ENCODE results near the gene DPY19L3.
"Not testable (repeated sequence)": the region's sequence is repeated elsewhere in the genome, so short reads cannot be mapped to it uniquely, and the experiment has no call there.

The DPY19L3 gene

DNA sequence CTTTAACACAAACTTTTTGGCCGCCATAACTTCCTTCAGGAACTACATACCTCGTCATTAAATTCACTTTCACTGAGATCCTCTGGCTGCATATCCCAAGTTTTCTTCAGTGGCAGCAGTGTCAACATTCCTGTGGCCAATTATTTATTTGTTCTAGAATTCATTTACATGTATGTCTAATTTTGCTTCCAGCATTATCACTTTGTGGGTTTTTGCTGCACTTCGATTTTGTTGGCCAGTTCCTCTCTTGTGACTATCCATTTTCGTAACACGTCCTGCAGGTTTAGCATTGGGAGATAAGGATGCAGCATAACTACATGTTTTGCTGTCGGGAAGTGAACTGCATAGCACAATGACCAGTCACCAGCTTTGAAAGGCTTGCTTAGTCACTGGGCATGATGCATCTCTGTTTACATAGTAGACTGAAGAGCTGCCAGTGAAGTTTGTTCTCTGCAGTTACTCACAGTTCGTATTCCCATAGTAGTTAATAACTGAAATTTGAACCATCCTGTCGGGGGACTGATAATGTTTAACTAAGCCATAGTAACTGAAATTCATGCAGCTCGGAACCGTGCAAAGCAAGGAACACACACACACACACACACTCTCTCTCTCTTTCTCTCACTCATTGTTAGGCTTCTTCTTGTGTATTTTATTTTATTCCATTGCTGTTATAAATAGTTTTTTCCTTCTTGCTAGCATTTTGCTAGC is 31.8 kb upstream of the DPY19L3 start:
- Histone ChIP-seq H3K4me3 (ENCODE audit: insufficient read depth, low read length, poor library complexity, severe bottlenecking) (no peak overlapping the region), H2AFZ (ENCODE audit: low read depth, low read length, severe bottlenecking) (no peak overlapping the region), H3K27ac (ENCODE audit: low read depth, low read length) (no peak overlapping the region), H3K9me2 (replicated peaks; ENCODE audit: insufficient read depth, low read length) (no peaks in the 10 kb centered on the region), H4K20me1 (ENCODE audit: low read depth, low read length) (peaks cover 5% of the 10 kb centered on the region; the same call in 1 of the 2 replicates), H3K79me2 (ENCODE audit: insufficient read depth, low read length) (peaks cover 24% of the 10 kb centered on the region; the same call in 1 of the 2 replicates), H3F3A (ENCODE audit: insufficient read depth) (no peaks in the 10 kb centered on the region), H3K36me3 (ENCODE audit: low read length) (peaks cover 19% of the 10 kb centered on the region; the same call in 1 of the 2 replicates), H3K9ac (ENCODE audit: low read length) (no peak overlapping the region), H3K4me2 (ENCODE audit: low read depth, low read length, poor library complexity, severe bottlenecking) (no peak overlapping the region), H3K9me3 (ENCODE audit: insufficient read depth, low read length) (no peaks in the 10 kb centered on the region), H3K27me3 (ENCODE audit: low read length) (no peaks in the 10 kb centered on the region)
- TF ChIP-seq, protein P1, sequence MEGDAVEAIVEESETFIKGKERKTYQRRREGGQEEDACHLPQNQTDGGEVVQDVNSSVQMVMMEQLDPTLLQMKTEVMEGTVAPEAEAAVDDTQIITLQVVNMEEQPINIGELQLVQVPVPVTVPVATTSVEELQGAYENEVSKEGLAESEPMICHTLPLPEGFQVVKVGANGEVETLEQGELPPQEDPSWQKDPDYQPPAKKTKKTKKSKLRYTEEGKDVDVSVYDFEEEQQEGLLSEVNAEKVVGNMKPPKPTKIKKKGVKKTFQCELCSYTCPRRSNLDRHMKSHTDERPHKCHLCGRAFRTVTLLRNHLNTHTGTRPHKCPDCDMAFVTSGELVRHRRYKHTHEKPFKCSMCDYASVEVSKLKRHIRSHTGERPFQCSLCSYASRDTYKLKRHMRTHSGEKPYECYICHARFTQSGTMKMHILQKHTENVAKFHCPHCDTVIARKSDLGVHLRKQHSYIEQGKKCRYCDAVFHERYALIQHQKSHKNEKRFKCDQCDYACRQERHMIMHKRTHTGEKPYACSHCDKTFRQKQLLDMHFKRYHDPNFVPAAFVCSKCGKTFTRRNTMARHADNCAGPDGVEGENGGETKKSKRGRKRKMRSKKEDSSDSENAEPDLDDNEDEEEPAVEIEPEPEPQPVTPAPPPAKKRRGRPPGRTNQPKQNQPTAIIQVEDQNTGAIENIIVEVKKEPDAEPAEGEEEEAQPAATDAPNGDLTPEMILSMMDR (IDR thresholded peaks at IDR 0.05; ENCODE audit: insufficient read depth, low read length, poor library complexity, severe bottlenecking), result no peak
- no peak for TF ChIP-seq EZH2phosphoT487 (conservative IDR thresholded peaks at IDR 0.05; ENCODE audit: low read length)

DNA sequence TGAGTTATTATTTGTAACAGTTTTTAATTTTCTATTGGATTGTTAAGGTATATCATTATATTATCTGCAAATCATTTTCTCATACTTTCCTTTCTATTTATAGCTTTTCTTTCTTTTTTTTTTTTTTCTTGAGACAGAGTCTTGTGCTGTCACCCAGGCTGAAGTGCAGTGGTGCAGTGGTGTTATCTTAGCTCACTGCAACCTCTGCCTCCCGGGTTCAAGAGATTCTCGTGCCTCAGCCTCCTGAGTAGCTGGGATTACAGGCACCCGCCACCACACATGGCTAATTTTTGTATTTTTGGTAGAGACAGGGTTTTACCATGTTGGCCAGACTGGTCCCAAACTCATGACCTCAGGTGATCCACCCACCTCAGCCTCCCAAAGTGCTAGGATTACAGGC is 31.2 kb upstream of the DPY19L3 start:
- H3K27ac ChIP-seq (ENCODE audit: low read depth, low read length); H3F3A ChIP-seq (ENCODE audit: insufficient read depth); H3K9ac ChIP-seq (ENCODE audit: low read length); H3K4me3 ChIP-seq (ENCODE audit: insufficient read depth, low read length, poor library complexity, severe bottlenecking); H3K27me3 ChIP-seq (ENCODE audit: low read length); H2AFZ ChIP-seq (ENCODE audit: low read depth, low read length, severe bottlenecking); H3K4me2 ChIP-seq (ENCODE audit: low read depth, low read length, poor library complexity, severe bottlenecking); H3K9me3 ChIP-seq (ENCODE audit: insufficient read depth, low read length); H3K9me2 ChIP-seq (replicated peaks; ENCODE audit: insufficient read depth, low read length); H4K20me1 ChIP-seq (ENCODE audit: low read depth, low read length): not testable (repeated sequence)
- Histone ChIP-seq H3K79me2 (ENCODE audit: insufficient read depth, low read length) (peaks cover 18% of the 10 kb centered on the region; the same call in 1 of the 2 replicates), H3K36me3 (ENCODE audit: low read length) (peaks cover 22% of the 10 kb centered on the region; the same call in 1 of the 2 replicates)

DNA sequence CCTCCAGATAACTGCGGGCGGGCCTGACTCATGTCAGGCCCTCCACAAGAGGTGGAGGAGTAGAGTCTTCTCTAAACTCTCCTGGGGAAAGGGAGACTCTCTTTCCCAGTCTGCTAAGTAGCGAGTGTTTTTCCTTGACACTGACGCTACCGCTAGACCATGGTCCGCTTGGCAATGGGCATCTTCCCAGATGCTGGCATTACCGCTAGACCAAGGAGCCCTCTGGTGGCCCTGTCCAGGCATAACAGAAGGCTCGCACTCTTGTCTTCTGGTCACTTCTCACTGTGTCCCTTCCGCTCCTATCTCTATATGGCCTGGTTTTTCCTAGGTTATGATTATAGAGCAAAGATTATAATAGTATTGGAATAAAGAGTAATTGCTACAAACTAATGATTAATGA is 28.5 kb upstream of the DPY19L3 start:
- not testable (repeated sequence) for H4K20me1 ChIP-seq (ENCODE audit: low read depth, low read length); H3K79me2 ChIP-seq (ENCODE audit: insufficient read depth, low read length); H3K27me3 ChIP-seq (ENCODE audit: low read length); H3K9ac ChIP-seq (ENCODE audit: low read length); H2AFZ ChIP-seq (ENCODE audit: low read depth, low read length, severe bottlenecking); H3K9me2 ChIP-seq (replicated peaks; ENCODE audit: insufficient read depth, low read length); H3K27ac ChIP-seq (ENCODE audit: low read depth, low read length); H3K9me3 ChIP-seq (ENCODE audit: insufficient read depth, low read length); H3K4me2 ChIP-seq (ENCODE audit: low read depth, low read length, poor library complexity, severe bottlenecking); H3F3A ChIP-seq (ENCODE audit: insufficient read depth); H3K4me3 ChIP-seq (ENCODE audit: insufficient read depth, low read length, poor library complexity, severe bottlenecking)
- peaks cover 26% of the 10 kb centered on the region; the same call in 1 of the 2 replicates for H3K36me3 ChIP-seq (ENCODE audit: low read length)

DNA sequence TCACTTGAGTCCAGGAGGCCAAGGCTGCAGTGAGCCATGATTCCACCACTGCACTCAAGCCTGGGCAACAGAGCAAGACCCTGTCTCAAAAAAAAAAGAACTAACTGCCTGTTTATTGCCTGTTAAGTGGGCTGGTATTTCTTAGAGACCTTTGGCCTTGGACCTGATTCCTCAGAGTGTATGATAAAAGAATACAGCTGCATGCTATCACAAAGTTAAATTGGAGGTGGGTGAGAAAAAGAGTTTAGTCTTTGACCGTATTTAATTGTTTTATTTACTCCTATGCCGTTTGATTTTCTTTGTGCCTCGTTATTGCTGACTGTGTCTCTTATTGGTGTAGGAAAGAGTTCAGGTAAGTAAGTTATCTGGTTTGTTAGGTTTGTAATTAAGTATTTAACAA is 25.3 kb upstream of the DPY19L3 start:
- peaks cover 42% of the 10 kb centered on the region; the same call in 1 of the 2 replicates for H3K36me3 ChIP-seq (ENCODE audit: low read length)
- H2AFZ ChIP-seq (ENCODE audit: low read depth, low read length, severe bottlenecking), result no peak overlapping the region
- H3K27ac ChIP-seq (ENCODE audit: low read depth, low read length), result no peak overlapping the region
- no peaks in the 10 kb centered on the region for H3K27me3 ChIP-seq (ENCODE audit: low read length)
- TF ChIP-seq EZH2phosphoT487 (conservative IDR thresholded peaks at IDR 0.05; ENCODE audit: low read length), result no peak
- TF ChIP-seq, protein P1 (IDR thresholded peaks at IDR 0.05; ENCODE audit: insufficient read depth, low read length, poor library complexity, severe bottlenecking), result no peak
- no peak overlapping the region for H3K9ac ChIP-seq (ENCODE audit: low read length)
- no peaks in the 10 kb centered on the region for H3K9me3 ChIP-seq (ENCODE audit: insufficient read depth, low read length)
- H3K79me2 ChIP-seq (ENCODE audit: insufficient read depth, low read length), result no peaks in the 10 kb centered on the region
- H3K4me3 ChIP-seq (ENCODE audit: insufficient read depth, low read length, poor library complexity, severe bottlenecking), result no peak overlapping the region
- H3K9me2 ChIP-seq (replicated peaks; ENCODE audit: insufficient read depth, low read length), result no peaks in the 10 kb centered on the region
- H3K4me2 ChIP-seq (ENCODE audit: low read depth, low read length, poor library complexity, severe bottlenecking), result no peak overlapping the region
- H4K20me1 ChIP-seq (ENCODE audit: low read depth, low read length), result no peaks in the 10 kb centered on the region
- no peaks in the 10 kb centered on the region for H3F3A ChIP-seq (ENCODE audit: insufficient read depth)

Measured in SU-DHL-6 (cell line).